Activated CD4-positive, CD25-positive, alpha-beta regulatory T cell treated with anti-CD3 and anti-CD28 coated beads, Interleukin-2, amount 50 U/mL, for 72 hours (primary cell): ENCODE results near the gene TBC1D21.

Source experiments
- DNase-seq: peaks from one replicate; pipeline ENCODE4 v3.0.0; 2021

TBC1D21 gene, protein sequence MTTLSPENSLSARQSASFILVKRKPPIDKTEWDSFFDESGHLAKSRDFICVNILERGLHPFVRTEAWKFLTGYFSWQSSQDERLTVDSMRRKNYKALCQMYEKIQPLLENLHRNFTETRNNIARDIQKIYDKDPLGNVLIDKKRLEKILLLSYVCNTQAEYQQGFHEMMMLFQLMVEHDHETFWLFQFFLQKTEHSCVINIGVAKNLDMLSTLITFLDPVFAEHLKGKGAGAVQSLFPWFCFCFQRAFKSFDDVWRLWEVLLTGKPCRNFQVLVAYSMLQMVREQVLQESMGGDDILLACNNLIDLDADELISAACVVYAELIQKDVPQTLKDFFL

DNA sequence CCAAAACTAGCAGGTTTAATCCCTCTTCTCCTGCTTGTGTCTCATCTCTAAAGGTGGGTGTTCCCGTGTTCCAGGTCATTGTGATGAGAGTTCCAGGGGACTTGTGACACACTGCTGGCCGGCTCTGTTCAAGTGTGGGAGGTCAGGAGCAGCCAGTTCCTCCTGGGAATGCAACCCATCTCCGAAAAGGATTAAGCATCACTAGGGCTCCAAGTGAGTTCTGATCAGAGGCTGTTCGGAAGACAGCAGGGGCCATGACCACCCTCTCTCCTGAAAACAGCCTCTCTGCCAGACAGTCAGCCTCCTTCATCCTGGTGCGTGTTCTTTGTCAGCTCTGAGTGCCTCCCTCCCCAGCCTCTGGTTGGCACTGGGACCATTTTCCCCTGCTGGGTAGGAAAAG lies at the start of gene TBC1D21:
TBC1D21 (plus strand) TSS at position 109 of the 400 bp plus-strand sequence; CDS start at position 255, 146 bp downstream.
- DNase-seq = no peak

DNA sequence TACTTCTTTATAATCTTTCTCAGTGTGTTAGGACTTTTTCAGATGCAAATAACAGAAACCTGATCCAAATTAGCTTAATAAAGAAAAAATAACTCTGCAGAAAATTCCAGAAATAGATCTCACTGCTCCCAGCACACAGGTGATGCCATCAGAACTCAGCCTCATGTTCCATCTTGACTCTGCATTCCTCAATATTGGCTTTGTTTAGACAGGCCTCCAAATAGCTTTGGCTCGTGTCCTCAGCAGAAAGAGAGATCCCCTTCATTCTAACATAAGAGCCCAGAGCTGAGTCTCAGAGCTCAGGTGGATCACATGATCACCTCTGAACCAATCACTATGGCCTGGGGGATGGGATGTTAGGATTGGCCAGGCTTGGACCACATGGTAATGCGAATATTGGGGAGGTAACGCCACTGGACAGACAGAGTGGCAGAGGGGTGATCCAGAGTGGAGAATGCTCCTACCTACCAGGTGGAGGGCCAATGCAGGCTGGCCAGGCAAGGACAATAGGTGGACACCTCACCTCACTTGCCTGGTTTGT lies 46.6 kb upstream of the TBC1D21 start:
- no peak for DNase-seq

DNA sequence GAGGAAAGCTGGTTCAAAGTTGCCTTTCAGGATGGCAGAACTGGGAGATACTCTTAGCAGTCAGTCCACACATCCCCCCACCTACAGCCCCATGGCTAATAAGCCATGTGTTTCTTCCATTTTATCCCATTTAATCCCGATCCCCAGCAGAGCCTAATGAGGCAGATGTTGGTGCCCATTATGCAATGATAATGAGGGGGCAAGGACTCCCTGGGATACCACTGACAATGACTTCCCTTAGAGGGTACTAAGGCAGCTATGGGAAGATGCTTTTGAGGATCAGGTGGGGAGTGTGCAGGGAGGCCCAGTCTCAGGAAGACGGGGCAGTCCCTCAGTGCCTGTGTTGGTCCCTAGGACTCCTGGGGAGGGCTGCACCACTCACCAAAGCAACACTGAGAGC lies 43.8 kb upstream of the TBC1D21 start:
- DNase-seq = no peak

DNA sequence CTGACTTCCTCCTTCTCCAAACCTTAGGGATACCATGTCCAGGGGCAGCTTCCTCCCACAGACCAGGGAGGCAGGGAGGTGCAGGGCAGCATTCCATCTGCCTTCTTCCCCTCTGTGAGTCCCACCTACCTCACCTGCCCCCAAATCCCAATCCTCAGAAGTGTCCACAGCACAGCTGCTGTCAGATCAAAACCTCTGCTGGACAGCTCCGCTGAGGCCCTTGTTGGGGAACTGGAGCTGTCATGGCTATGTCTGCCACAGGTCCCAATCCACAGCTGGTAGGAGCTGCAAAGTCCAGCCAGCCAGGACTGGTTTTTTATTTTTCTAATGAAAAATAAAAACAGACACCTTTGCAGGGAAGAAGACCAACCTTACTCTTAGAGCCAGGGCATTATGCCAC lies 40.7 kb upstream of the TBC1D21 start:
- DNase-seq = no peak

DNA sequence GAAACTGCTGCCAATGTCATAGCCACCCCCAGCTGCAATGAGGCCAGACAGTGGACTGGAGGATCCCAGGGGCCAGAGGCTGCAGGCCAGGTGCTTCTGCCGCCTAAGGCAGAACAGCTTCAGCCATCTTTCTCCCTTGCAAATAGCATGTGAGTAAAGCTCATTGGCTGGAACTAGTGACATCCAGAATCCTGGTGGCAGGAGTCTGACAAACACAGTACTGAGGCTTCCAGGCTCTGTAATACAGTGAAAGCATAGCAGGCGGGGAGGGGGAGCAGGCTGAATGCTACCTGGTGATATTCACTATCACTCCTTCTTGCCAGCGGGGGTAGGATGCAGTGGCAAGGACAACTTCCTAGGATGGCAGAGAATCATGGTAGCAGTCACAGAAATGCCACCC lies 36.5 kb upstream of the TBC1D21 start:
- DNase-seq = no peak

DNA sequence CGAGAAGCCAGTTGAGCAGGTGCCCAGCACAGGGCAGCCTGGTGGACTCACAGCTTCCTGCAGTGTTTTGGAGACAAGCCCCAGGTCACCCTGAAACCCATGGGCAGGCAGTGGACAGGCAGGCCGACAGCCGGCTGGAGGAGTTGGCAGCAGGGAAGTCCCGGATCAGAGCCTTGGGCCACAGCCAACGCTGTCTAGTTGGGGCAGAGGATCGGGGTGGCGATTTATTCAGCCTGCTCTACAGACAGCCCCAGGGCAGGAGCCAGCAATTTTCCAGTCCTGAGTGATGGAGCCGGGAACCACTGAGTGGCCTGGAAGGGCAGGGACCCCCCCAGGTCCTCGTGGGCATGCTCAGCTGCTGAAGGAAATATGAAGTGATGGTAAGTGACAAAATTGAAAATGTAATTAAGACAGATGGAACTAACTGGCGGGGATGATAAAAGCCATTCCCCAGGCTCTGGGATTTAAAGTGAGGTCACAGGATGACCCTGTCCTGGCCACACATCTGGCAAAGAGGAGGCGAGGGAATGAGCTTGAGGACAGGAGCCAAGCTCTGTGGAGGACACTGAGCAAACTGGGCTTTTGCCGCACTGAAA lies 34.4 kb upstream of the TBC1D21 start:
- no peak for DNase-seq

DNA sequence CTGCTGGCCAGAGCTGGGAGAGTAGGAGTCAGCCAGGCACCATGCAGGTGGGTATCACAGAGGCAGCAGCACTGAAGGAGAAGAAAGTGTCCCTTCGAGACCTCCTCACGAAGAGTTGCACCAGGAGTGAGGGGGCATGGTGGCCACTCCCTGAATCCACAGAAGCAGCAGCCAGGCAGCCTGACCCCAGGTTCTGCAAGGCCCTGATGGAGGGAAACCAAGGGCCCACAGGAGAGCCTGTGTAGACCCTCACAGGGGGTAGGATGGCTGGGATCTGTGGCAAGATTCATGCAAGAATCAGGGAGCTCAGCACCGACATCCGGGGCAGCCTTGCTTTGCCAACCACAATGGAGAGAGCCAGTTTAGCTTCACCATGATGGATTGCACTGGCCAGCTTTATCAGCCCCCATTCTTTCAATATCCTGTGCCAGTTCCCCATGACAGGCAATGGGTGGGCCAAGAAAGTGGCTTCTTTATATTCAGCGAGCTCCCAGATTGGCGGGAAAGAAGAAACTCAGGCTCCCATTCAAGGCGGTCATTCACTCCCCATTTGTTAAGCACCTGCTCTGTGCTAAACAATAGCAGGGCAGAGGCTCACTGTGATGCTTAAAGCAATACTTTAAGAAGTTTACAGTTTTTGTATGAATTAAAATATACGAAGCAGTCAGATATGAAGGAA lies 33.5 kb upstream of the TBC1D21 start:
- DNase-seq = no peak

DNA sequence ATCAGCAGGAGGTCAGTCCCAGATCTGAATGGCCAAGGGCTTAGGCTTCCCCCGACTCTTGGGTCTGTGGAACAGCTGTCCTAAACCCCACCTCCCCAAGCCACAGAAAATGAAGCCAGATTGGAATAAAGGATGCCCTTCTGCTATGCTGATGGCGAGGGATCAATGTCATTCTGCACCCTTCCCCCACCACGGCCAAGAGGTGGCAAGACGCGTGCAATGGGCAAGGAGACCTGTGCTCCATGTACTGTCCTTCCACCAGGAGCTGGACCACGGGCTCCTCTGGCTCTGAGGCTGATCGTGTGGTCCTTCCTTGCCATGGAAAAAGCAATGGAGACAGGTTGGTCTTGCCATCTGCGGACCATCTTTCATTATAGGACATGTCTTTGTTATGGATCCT lies 32.6 kb upstream of the TBC1D21 start:
- DNase-seq = no peak

DNA sequence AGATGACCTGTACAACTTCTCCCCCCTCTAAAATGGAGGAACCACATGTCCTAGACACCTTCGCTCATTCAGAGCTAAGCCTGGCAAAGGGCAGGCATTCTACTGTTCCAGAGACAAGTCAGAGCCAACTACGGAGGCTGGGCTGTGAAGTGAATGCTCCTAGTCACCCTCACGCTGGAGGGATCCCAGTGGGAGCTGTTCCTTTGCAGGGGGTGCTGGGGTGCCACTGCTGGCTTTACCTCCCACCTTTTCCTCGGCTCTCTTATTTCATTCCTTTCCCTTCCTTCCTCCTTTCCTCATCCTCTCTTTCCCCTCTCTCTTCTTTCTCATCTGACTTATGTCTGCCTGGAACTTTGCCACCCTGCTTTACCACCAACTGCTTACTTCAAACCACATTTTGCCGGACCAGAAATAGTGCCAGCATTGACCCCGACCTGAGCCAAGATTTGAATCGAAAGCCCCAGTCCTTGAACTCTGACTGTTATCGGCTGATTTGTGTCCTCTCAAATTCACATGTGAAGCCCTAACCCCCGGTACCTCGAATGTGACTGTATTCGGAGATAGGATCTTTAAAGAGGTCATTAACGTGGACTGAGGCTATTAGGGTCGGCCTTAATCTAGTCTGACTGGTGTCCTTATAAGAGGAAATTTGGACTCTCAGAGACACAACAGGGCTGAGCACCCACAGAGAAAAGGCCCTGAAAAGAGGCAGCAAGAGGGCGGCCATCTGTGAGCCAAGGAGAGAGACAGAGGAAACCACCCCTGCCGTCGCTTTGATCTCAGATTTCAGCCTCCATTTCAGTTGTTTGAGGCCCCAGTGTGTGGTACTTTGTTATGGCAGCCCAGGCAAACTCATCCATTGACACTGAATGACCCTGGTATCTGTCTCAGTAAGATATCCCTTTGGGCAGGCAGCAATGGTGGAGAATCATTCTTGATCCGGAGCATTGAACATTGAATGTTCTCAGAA lies 31.3 kb upstream of the TBC1D21 start:
- DNase-seq = no peak

DNA sequence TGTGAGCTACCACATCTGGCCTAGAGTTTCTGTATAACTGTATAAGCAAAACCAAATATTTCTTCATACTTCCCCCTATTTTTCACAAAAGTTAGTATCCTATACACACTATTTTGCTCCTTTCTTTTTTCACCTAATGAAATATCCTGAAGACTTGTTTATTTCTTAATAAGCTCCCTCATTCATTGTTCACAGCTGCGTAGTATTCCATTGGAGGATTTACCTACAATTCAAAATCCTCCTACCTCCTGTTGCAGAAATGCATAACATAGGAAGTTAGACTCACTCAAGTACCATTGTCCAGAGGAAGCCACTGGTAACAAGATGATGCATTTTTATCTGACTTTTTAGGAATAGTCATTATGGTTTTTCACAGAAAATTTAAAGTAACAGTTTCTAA lies 29.6 kb upstream of the TBC1D21 start:
- no peak for DNase-seq

DNA sequence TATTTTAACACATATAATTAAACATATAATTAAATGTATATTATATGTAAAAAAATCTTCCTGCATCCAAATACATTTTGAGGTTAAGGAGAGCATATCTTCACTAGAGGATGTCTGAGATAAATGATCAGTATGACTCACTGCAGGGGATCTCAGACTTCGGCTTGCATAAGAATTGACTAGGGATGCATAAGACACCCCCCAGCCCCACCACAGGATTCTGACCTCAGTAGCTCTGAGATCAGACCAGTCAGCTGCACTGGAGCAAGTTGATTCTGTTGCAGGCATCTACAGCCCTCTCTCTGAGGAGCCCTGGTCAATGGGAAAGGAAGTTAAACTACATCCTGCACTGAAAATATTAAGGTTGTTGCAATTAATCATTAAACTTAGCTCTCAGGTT lies 29.0 kb upstream of the TBC1D21 start:
- DNase-seq = no peak

DNA sequence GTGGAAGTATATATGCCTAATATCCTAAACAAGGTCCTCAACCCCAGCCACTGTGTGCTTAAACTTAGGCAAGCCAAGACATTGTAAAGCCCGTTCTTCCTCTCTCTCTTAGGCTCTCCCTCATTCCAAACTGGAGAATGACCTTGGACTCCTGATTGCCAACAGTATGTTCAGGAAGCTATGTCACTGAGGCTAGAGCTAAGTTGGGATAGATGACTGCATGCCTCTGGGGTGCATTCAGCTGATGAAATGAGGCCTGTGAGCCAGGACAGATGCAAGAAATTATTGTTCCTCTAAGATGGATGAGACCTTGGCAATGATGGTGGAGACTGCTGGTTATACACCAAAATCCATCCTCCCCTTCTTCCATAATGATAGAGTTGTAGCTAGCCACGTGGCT lies 27.9 kb upstream of the TBC1D21 start:
- no peak for DNase-seq

DNA sequence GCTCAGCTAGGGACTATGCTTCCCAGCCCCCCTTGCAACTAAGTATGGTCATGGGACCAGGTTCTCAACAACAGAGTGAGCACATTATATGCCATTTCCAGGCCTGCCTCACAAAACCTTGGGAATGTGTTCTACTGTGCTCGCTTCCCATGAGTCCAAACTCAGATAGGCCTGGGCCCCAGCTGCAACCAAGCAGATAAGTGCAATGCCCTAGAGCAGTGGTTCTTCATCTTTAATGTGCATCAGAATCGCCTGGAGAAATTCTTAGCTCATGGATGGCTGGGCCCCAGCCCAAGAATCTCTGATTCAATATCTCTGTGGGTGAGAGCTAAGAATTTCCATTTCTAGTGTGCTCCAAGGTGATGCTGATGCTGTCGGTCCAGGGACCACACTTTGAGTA lies 27.5 kb upstream of the TBC1D21 start:
- DNase-seq = no peak

DNA sequence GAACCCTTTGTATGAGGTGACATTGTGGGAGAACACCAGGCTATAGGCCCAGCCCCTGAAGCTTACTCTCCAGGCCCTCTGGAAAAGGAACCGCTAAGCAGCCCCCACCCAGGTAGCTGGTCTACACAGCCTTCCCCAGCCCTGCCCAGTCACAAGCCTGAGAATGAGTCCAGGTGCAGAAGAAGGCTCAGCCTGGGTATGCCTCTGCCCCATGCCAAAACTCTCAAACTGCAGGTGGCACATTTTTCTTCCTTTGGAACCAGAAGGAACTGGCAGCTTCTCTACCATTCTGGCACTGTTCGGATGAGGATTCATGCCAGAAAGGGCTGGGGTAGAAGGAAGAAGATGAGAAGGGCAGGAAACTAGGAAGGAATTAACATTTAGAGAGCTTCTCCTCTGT lies 23.7 kb upstream of the TBC1D21 start:
- no peak for DNase-seq

DNA sequence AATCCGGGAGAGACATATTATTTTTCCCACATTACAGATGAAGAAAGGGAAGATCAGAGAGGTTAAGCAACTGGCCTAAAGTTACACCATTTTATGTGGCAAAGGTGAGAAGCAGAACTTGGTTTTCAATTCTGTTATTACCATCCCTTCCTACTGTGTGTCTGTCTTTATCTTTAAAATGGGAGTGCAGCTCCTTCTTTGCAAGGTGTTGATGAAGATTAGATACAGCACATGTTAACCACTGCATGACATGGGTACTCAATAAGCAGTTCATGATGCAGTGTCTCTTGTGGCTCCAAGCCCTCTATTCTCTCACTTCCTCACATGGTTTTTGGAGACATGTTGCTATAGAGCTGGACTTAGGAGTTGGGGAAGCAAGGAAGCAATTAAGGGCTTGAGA lies 23.1 kb upstream of the TBC1D21 start:
- no peak for DNase-seq

DNA sequence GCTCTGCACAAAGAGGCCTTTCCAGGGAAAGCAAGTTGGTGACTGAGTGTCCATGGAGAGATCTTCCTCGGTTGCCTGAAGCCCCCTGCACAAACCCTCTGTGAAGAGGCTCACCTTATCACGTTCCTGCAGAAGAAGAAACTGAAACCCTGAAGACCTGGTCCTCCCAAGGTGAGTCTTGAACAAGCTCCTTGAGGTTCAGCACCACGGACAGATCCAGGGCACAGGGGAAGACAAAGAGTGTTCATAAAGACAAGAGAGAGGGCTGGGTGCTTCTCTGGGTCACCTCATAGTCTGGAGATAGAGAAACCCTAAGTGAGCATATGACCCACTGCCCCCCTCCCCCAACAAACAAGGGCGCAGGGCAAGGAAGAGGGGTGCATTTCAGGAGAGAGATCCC lies 21.7 kb upstream of the TBC1D21 start:
- DNase-seq = no peak

DNA sequence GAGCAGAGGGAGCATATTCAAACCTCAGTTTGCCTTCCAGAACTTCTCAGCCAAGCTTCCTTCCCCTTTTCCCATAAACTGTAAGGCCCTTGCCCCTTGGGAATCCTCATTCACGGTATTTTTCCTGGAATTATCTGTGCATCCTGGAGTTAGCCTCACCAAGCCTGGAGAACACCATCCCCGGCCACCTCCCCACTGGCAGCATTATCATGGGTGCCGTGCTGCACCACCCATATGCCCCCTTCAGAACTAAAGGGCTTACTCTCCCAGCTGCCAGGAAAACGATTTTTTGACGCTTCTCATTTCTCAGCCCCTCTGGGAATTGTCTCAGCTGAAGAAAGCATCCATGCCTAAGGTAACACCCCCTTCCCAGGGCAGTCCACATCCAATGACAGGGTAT lies 20.9 kb upstream of the TBC1D21 start:
- no peak for DNase-seq

DNA sequence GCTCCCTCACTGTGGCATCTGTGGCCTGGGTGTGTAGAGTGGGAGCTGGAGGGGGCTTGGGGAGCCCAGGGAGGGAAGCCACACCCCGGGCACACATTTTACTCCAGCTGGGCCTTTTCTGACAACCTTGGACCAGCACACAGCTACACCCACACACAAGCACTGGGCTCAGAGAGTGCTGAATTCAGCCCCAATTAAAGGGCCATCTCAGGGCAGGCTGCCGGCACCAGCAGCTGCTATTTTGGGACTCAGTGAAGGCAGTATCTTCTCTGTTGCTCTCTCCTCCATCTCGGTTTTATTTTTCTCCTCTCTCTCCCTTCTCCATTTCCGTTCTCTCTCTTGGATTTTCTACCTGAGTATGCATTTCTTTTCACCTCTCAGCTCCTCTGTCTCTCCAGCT lies 19.1 kb upstream of the TBC1D21 start:
- DNase-seq = no peak

DNA sequence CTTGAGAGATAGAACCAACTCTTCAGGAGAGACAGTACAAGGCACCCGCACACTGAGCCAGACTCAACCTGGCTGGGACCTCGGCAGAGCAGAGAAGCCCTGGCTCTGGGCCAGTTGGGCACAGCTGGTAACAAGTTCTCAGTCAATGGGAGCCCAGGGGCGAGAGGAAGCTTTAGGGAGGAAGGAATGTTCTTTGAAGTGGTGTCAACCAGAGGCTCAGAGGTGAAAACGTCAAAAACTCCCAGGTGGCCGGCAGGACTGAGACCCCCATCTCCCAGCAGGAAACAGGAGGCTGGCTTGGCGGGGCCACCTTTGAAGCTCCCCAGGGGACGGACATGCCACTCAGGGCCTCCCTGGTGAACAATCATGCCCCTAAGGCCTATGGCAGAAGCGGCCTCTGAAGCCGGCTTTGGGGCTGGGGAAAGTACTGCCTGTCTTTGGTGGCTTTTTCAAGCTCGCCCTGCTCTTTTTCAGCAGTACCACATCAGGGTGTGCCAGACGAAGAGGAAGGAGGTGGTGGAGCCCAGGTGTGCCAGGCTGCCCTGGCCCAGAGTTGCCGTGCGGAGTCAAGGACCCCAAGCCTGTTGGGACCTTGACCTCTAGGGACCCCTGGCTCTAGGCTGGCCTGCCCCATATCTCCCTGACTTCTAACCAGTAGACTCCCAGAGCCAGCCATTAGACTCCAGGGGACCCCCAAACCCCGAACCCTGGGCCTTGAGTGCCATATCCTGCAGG lies 16.7 kb upstream of the TBC1D21 start:
- DNase-seq = no peak

DNA sequence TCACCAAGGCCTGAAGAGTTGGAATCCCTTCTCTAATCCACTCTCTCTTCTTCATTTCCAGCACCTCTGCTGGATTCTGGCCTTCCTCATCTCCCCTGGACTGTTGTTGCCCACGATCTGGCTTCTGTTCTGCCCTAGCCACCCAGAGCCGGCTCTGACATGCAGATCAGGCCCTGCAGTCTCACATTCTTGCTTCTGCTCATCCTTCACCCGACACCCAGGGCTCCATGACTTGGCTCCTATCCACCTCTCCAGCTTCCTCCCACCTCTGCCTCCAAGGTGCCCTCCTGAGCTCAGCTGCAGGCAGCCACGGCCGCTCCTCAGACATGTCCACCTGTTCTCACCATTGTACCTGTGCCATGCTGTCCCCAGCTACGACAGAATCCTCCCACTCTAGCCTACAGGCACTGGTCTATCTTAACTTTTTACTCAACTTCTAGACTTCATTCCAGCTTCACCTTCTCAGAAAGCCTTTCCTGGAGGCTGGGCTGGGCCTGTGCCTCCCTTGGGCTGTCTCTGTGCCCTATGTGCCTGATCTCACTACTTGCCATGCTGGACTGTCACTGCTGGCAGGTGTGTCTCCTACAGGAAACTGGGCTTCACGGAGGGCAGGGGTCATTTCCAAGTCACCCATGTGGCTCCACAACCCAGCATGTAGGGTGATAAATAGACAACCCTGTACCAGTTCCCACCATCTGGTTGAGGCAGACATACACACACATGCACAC lies 16.0 kb upstream of the TBC1D21 start:
- no peak for DNase-seq

DNA sequence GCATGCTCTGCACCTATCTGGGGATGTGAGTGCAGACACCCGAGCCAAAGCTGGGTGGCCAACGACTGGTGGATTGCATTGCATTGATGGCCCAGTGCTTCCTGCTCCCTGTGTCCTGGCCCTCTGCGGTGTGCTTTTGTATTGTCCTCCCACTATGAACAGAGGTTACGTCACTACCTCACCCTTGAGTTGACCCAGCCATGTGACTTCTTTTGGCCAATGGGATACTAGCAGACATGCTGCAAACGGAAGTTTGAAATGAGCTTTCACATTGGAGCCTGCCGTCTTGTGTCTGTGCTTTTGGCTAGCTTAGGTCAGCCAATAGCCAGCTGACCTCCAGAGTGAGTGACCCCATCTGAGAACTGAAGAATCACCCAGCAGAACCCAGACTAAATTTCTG lies 15.3 kb upstream of the TBC1D21 start:
- no peak for DNase-seq
